HCT116 (cell line): ENCODE measurements around the gene IGSF9B. TPM values are rescaled to one million over a fixed set of nuclear protein-coding genes. Genes with fewer than 3 reads are reported as not detected.

Experiments used
- ATAC-seq: fragments of 200-7000 bp; cut with Tn5 transposase; 2 replicates; pipeline ENCODE4 v1.9.1; 2020; ENCODE audit warnings: mild to moderate bottlenecking, moderate library complexity
- BruUV-seq: library from RNA; stranded (reverse); fragments of 400-500 nt; replicated peaks from 2 replicates; lab custom pipeline; 2021; lab: Mats Ljungman, UMichigan
- CTCF ChIA-PET: fragments of 300-600 bp; sonication (Branson Sonifier 250); formaldehyde crosslinking; loops from one replicate; lab custom pipeline; 2021; ENCODE audit warnings: antibody characterized with exemption; lab: Charles Lee
- POLR2A ChIA-PET: fragments of 300-600, 350-600 bp; sonication (Branson Sonifier 250); formaldehyde crosslinking; loops from one replicate; lab custom pipeline; 2021; ENCODE audit warnings: antibody characterized with exemption; lab: Charles Lee
- RAD21 ChIA-PET, 2 experiments: fragments of 300-600 bp; sonication (Branson Sonifier 250); formaldehyde crosslinking; loops; one replicate each; lab custom pipeline; 2023; ENCODE audit warnings: low total read pairs in 2 of 2; ENCODE audit not compliant: uncharacterized antibody in 2 of 2, unreplicated experiment in 2 of 2, low non-redundant PET in 1 of 2; lab: Charles Lee
- DNase-seq: peaks from one replicate; pipeline ENCODE4 v3.0.0-alpha.2; 2010; ENCODE audit warnings: low read depth, low spot score
- H2AFZ ChIP-seq: fragments of 200-600 bp; shearing (Covaris generic), sonication (generic); 2 replicates; pipeline ENCODE4 v1.6.1; 2017; ENCODE audit warnings: low read depth, mixed run types, mixed read lengths, antibody characterized with exemption, low read length; ENCODE audit not compliant: poor library complexity, severe bottlenecking
- H3K27ac ChIP-seq: 2 replicates; pipeline ENCODE4 v1.5.1; 2012; ENCODE audit warnings: low read depth, low read length
- H3K27me3 ChIP-seq: fragments of 200-600 bp; sonication (generic); 2 replicates; pipeline ENCODE4 v1.6.1; 2016; ENCODE audit warnings: mixed run types, low read length, mixed read lengths; ENCODE audit not compliant: insufficient read depth
- H3K36me3 ChIP-seq, 2 experiments: fragments of 200-500 bp in 1 of 2; fragments of 200-600 bp in 1 of 2; sonication (Bioruptor generic) in 1 of 2; sonication (generic) in 1 of 2; 2 replicates each; pipeline versions ENCODE4 v1.5.1 to v1.6.1; 2014 to 2016; ENCODE audit warnings: low read length in 2 of 2, inconsistent platforms in 1 of 2, mixed read lengths in 1 of 2, mixed run types in 1 of 2; ENCODE audit not compliant: insufficient read depth in 2 of 2, control insufficient read depth in 1 of 2
- H3K4me1 ChIP-seq, 2 experiments: fragments of 200-600 bp in 1 of 2; sonication (generic) in 1 of 2; 2 replicates each; pipeline versions ENCODE4 v1.5.1 to v1.6.1; 2012 to 2017; ENCODE audit warnings: low read length in 2 of 2, inconsistent platforms in 1 of 2, mild to moderate bottlenecking in 1 of 2, mixed read lengths in 1 of 2, mixed run types in 1 of 2, moderate library complexity in 1 of 2; ENCODE audit not compliant: insufficient read depth in 2 of 2, control insufficient read depth in 1 of 2
- H3K4me2 ChIP-seq: fragments of 200-600 bp; sonication (generic); 2 replicates; pipeline ENCODE4 v1.6.1; 2017; ENCODE audit warnings: mixed run types, low read length, mixed read lengths
- H3K4me3 ChIP-seq, 2 experiments: fragments of 200-600 bp in 1 of 2; sonication (generic) in 1 of 2; replicated peaks in 1 of 2; 2 replicates each; pipeline ENCODE4 v1.5.1; 2011 to 2016; ENCODE audit warnings: low read length in 2 of 2, control low read depth in 1 of 2, low read depth in 1 of 2, mild to moderate bottlenecking in 1 of 2, mixed read lengths in 1 of 2, mixed run types in 1 of 2
- H3K79me2 ChIP-seq: fragments of 200-600 bp; sonication (generic); 2 replicates; pipeline ENCODE4 v1.6.1; 2017; ENCODE audit warnings: mild to moderate bottlenecking, mixed run types, low read length, moderate library complexity, mixed read lengths; ENCODE audit not compliant: insufficient read depth
- H3K9ac ChIP-seq: fragments of 200-600 bp; sonication (generic); 2 replicates; pipeline ENCODE4 v1.6.1; 2016; ENCODE audit warnings: low read length, mixed read lengths
- H3K9me2 ChIP-seq: fragments of 200-600 bp; sonication (generic), shearing (Covaris generic); 2 replicates; pipeline ENCODE4 v1.6.1; 2017; ENCODE audit warnings: mixed run types, mild to moderate bottlenecking, moderate library complexity; ENCODE audit not compliant: insufficient read depth
- H3K9me3 ChIP-seq, 2 experiments: fragments of 200-500 bp in 1 of 2; fragments of 200-600 bp in 1 of 2; sonication (Bioruptor generic) in 1 of 2; sonication (generic) in 1 of 2; 2 replicates each; pipeline ENCODE4 v1.6.1; 2014 to 2017; ENCODE audit warnings: low read length in 2 of 2, mixed read lengths in 2 of 2, inconsistent platforms in 1 of 2, low read depth in 1 of 2, mild to moderate bottlenecking in 1 of 2, mixed run types in 1 of 2, moderate library complexity in 1 of 2; ENCODE audit not compliant: control insufficient read depth in 1 of 2, insufficient read depth in 1 of 2
- H4K20me1 ChIP-seq: fragments of 200-600 bp; sonication (generic), shearing (Covaris generic); 2 replicates; pipeline ENCODE4 v1.6.1; 2017; ENCODE audit warnings: mixed run types, mild to moderate bottlenecking, moderate library complexity; ENCODE audit not compliant: insufficient read depth
- EZH2 ChIP-seq: fragments of 200-600 bp; sonication (generic); IDR thresholded peaks from 2 replicates; pipeline ENCODE4 v1.6.1; 2017; ENCODE audit warnings: antibody characterized with exemption, mixed run types
- POLR2AphosphoS5 ChIP-seq: IDR thresholded peaks from 2 replicates; pipeline ENCODE4 v1.6.1; 2011; ENCODE audit warnings: mild to moderate bottlenecking, low read depth, low read length, moderate library complexity
- SIN3A ChIP-seq: IDR thresholded peaks from 2 replicates; pipeline ENCODE4 v1.6.1; 2012; ENCODE audit warnings: low read depth
- SP1 ChIP-seq: IDR thresholded peaks from 2 replicates; pipeline ENCODE4 v1.6.1; 2012; ENCODE audit warnings: low read depth
- SRF ChIP-seq: IDR thresholded peaks from 2 replicates; pipeline ENCODE4 v1.6.1; 2012; ENCODE audit warnings: low read depth
- TCF7L2 ChIP-seq: IDR thresholded peaks from 2 replicates; pipeline ENCODE4 v1.7.0; 2011; ENCODE audit warnings: borderline replicate concordance, inconsistent platforms; ENCODE audit not compliant: insufficient read depth, insufficient read length; ENCODE audit errors: extremely low read depth
- ZNF274 ChIP-seq: fragments of 200-500 bp; sonication (Bioruptor generic); IDR thresholded peaks from 2 replicates; pipeline ENCODE4 v1.6.1; 2014; ENCODE audit warnings: mild to moderate bottlenecking, low read depth, low read length, inconsistent platforms
- intact Hi-C: fragments of 100-400 bp; cut with micrococcal nuclease; formaldehyde crosslinking; loops from 2 replicates; pipeline ENCODE4 v1.10.0; 2022
- total RNA-seq: library from RNA; stranded (reverse); gene quantifications from one replicate; pipeline ENCODE4 v1.2.1, GENCODE V29; 2021; ENCODE audit not compliant: unreplicated experiment
- TF ChIP-seq, protein P1 (sequence below): IDR thresholded peaks from 2 replicates; pipeline ENCODE4 v1.6.1; 2012
- TF ChIP-seq, protein P2 (sequence below): IDR thresholded peaks from 2 replicates; pipeline ENCODE4 v1.6.1; 2012
- TF ChIP-seq, protein P3 (sequence below): IDR thresholded peaks from 2 replicates; pipeline ENCODE4 v1.6.1; 2011; ENCODE audit warnings: mild to moderate bottlenecking, low read length, moderate library complexity; ENCODE audit not compliant: insufficient replicate concordance; ENCODE audit errors: extremely low read depth

Gene IGSF9B
- total RNA-seq, 1 experiment from 2014 or later: 12.4 TPM

DNA sequence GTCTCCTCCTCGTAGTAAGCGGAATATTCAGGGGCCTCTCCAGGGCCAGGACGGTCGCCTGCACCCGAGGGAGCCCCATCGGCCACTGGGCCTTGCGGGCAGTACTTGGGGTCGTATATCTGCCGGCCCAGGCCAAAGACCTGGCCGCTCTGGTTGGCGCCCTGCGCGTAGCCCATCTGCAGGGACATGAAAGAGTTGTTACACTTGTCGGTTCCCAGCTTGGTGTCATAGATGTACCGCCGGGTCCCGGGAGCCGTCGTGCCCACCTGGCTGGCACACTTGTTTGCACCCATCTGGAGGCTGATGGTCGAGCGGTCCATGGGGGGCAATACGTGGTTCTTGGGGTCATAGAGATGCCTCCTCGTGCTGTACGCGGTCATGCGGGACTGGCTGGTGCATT lies 92.0 kb downstream of the IGSF9B start:
- Histone ChIP-seq H3K9me3 (no peaks in the 10 kb centered on the region), H3K79me2 (no peaks in the 10 kb centered on the region), H4K20me1 (no peaks in the 10 kb centered on the region), H2AFZ (no peak overlapping the region), H3K4me3 (no peak overlapping the region), H3K9ac (no peak overlapping the region), H3K27me3 (peaks cover 7% of the 10 kb centered on the region), H3K27ac (no peak overlapping the region), H3K36me3 (no peaks in the 10 kb centered on the region; a peak in 1 of 4 replicates), H3K4me1 (no peaks in the 10 kb centered on the region), H3K4me2 (no peak overlapping the region), H3K9me2 (no peaks in the 10 kb centered on the region)
- CTCF ChIA-PET: no interaction called here
- RAD21 ChIA-PET: no interaction called here
- no peak for ATAC-seq
- no TSS peak for BruUV-seq
- no peak for DNase-seq
- intact Hi-C loops: no loop called here
- POLR2A ChIA-PET: no interaction called here
- TF ChIP-seq TCF7L2 (no peak), SIN3A (no peak), POLR2AphosphoS5 (no peak), SP1 (no peak), ZNF274 (no peak), EZH2 (no peak), SRF (no peak)
- TF ChIP-seq, protein P1, sequence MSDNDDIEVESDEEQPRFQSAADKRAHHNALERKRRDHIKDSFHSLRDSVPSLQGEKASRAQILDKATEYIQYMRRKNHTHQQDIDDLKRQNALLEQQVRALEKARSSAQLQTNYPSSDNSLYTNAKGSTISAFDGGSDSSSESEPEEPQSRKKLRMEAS: no peak
- TF ChIP-seq, protein P2, sequence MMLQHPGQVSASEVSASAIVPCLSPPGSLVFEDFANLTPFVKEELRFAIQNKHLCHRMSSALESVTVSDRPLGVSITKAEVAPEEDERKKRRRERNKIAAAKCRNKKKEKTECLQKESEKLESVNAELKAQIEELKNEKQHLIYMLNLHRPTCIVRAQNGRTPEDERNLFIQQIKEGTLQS: no peak
- TF ChIP-seq, protein P3, sequence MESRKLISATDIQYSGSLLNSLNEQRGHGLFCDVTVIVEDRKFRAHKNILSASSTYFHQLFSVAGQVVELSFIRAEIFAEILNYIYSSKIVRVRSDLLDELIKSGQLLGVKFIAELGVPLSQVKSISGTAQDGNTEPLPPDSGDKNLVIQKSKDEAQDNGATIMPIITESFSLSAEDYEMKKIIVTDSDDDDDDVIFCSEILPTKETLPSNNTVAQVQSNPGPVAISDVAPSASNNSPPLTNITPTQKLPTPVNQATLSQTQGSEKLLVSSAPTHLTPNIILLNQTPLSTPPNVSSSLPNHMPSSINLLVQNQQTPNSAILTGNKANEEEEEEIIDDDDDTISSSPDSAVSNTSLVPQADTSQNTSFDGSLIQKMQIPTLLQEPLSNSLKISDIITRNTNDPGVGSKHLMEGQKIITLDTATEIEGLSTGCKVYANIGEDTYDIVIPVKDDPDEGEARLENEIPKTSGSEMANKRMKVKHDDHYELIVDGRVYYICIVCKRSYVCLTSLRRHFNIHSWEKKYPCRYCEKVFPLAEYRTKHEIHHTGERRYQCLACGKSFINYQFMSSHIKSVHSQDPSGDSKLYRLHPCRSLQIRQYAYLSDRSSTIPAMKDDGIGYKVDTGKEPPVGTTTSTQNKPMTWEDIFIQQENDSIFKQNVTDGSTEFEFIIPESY: no peak
